SK-N-SH treated with all-trans-retinoic acid at 6 μM for 48 hours (cell line): ENCODE results near the gene NTM.

Source experiments
- RARB ChIP-seq: fragments of 250-450 bp; sonication (Bioruptor Pico); IDR thresholded peaks from 2 replicates; pipeline ENCODE4 v1.8.0; 2021; ENCODE audit warnings: mild to moderate bottlenecking, moderate library complexity
- TCF4 ChIP-seq: fragments of 250-450 bp; sonication (Bioruptor Pico); IDR thresholded peaks from 2 replicates; pipeline ENCODE4 v1.8.0; 2021; ENCODE audit warnings: mild to moderate bottlenecking, moderate library complexity, borderline replicate concordance
- TOX ChIP-seq: fragments of 250-450 bp; sonication (Bioruptor Pico); IDR thresholded peaks from 2 replicates; pipeline ENCODE4 v1.8.0; 2021; ENCODE audit warnings: mild to moderate bottlenecking, moderate library complexity, borderline replicate concordance
- ZC3H10 ChIP-seq: fragments of 250-450 bp; sonication (Bioruptor Pico); IDR thresholded peaks from 2 replicates; pipeline ENCODE4 v1.5.1; 2021; ENCODE audit warnings: mild to moderate bottlenecking, moderate library complexity
- TF ChIP-seq, protein P1 (sequence below): fragments of 250-450 bp; sonication (Bioruptor Pico); IDR thresholded peaks from 2 replicates; pipeline ENCODE4 v1.5.0; 2020; ENCODE audit warnings: mild to moderate bottlenecking, moderate library complexity
- TF ChIP-seq, protein P2 (sequence below): fragments of 250-450 bp; sonication (Bioruptor Pico); IDR thresholded peaks from 2 replicates; pipeline ENCODE4 v1.8.0; 2021; ENCODE audit warnings: low read depth, mild to moderate bottlenecking, moderate library complexity, borderline replicate concordance
- TF ChIP-seq, protein P3 (sequence below): fragments of 250-450 bp; sonication (Bioruptor Pico); IDR thresholded peaks from 2 replicates; pipeline ENCODE4 v1.8.0; 2020; ENCODE audit warnings: mild to moderate bottlenecking, moderate library complexity, borderline replicate concordance
- TF ChIP-seq, protein P4 (sequence below): fragments of 250-450 bp; sonication (Bioruptor Pico); IDR thresholded peaks from 2 replicates; pipeline ENCODE4 v1.5.1; 2021; ENCODE audit warnings: mild to moderate bottlenecking, moderate library complexity

DNA sequence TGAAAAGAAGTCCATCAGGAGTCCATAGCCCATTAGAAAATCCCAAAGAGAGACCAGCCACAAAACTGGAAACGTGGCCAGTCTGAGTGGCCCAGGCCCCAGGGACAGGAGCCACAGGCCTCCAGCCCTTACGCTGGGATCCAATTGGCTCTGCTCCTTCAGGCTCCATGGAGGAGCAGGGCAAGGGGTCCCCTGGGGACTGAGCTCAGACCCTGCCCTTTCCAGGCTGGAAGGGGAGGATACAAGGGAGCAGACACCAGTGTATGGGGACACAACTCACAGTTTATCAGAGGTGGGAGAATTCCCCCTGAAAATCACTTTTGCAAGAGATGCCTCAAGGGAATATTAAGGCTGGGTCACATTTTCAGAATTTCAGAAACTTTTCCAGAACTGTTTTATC, 227.5 kb downstream of the NTM start:
- no peak for TF ChIP-seq TCF4 (CRISPR knock-in tag)
- TF ChIP-seq, protein P1, sequence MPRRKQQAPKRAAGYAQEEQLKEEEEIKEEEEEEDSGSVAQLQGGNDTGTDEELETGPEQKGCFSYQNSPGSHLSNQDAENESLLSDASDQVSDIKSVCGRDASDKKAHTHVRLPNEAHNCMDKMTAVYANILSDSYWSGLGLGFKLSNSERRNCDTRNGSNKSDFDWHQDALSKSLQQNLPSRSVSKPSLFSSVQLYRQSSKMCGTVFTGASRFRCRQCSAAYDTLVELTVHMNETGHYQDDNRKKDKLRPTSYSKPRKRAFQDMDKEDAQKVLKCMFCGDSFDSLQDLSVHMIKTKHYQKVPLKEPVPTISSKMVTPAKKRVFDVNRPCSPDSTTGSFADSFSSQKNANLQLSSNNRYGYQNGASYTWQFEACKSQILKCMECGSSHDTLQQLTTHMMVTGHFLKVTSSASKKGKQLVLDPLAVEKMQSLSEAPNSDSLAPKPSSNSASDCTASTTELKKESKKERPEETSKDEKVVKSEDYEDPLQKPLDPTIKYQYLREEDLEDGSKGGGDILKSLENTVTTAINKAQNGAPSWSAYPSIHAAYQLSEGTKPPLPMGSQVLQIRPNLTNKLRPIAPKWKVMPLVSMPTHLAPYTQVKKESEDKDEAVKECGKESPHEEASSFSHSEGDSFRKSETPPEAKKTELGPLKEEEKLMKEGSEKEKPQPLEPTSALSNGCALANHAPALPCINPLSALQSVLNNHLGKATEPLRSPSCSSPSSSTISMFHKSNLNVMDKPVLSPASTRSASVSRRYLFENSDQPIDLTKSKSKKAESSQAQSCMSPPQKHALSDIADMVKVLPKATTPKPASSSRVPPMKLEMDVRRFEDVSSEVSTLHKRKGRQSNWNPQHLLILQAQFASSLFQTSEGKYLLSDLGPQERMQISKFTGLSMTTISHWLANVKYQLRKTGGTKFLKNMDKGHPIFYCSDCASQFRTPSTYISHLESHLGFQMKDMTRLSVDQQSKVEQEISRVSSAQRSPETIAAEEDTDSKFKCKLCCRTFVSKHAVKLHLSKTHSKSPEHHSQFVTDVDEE (CRISPR knock-in tag), result no peak
- no peak for TF ChIP-seq ZC3H10
- TF ChIP-seq TOX, result no peak
- TF ChIP-seq, protein P2, sequence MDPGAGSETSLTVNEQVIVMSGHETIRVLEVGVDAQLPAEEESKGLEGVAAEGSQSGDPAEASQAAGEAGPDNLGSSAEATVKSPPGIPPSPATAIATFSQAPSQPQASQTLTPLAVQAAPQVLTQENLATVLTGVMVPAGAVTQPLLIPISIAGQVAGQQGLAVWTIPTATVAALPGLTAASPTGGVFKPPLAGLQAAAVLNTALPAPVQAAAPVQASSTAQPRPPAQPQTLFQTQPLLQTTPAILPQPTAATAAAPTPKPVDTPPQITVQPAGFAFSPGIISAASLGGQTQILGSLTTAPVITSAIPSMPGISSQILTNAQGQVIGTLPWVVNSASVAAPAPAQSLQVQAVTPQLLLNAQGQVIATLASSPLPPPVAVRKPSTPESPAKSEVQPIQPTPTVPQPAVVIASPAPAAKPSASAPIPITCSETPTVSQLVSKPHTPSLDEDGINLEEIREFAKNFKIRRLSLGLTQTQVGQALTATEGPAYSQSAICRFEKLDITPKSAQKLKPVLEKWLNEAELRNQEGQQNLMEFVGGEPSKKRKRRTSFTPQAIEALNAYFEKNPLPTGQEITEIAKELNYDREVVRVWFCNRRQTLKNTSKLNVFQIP (CRISPR knock-in tag), result no peak
- TF ChIP-seq, protein P3, sequence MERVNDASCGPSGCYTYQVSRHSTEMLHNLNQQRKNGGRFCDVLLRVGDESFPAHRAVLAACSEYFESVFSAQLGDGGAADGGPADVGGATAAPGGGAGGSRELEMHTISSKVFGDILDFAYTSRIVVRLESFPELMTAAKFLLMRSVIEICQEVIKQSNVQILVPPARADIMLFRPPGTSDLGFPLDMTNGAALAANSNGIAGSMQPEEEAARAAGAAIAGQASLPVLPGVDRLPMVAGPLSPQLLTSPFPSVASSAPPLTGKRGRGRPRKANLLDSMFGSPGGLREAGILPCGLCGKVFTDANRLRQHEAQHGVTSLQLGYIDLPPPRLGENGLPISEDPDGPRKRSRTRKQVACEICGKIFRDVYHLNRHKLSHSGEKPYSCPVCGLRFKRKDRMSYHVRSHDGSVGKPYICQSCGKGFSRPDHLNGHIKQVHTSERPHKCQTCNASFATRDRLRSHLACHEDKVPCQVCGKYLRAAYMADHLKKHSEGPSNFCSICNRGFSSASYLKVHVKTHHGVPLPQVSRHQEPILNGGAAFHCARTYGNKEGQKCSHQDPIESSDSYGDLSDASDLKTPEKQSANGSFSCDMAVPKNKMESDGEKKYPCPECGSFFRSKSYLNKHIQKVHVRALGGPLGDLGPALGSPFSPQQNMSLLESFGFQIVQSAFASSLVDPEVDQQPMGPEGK, result no peak
- TF ChIP-seq, protein P4, sequence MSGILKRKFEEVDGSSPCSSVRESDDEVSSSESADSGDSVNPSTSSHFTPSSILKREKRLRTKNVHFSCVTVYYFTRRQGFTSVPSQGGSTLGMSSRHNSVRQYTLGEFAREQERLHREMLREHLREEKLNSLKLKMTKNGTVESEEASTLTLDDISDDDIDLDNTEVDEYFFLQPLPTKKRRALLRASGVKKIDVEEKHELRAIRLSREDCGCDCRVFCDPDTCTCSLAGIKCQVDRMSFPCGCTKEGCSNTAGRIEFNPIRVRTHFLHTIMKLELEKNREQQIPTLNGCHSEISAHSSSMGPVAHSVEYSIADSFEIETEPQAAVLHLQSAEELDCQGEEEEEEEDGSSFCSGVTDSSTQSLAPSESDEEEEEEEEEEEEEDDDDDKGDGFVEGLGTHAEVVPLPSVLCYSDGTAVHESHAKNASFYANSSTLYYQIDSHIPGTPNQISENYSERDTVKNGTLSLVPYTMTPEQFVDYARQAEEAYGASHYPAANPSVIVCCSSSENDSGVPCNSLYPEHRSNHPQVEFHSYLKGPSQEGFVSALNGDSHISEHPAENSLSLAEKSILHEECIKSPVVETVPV (CRISPR knock-in tag), result no peak
- no peak for TF ChIP-seq RARB (CRISPR knock-in tag)
